T-helper 2 cell (primary cell): ENCODE measurements around the gene NR3C1.

Experiments
- DNase-seq, 5 experiments: peaks; one replicate each; pipeline versions ENCODE4 v3.0.0 to v3.0.0-alpha.2; 2012 to 2022

The NR3C1 gene

DNA sequence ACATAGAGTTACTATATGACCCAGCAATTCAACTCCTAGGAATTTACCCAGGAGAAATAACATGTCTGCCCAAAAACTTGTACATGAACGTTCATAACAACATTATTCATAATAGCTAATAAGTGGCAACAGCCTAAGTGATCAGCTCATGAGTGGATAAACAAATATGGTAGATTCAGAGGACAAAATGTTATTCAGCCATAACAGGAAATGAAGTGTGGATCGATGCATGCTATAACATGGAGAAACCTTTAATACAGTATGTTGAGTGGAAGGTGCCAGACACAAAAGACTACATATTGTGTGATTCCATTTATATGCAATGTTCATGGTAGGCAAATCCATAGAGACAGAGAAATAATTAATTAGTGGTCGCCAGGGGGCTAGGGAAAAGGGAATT lies 22.3 kb upstream of the NR3C1 start:
- DNase-seq, result no peak

DNA sequence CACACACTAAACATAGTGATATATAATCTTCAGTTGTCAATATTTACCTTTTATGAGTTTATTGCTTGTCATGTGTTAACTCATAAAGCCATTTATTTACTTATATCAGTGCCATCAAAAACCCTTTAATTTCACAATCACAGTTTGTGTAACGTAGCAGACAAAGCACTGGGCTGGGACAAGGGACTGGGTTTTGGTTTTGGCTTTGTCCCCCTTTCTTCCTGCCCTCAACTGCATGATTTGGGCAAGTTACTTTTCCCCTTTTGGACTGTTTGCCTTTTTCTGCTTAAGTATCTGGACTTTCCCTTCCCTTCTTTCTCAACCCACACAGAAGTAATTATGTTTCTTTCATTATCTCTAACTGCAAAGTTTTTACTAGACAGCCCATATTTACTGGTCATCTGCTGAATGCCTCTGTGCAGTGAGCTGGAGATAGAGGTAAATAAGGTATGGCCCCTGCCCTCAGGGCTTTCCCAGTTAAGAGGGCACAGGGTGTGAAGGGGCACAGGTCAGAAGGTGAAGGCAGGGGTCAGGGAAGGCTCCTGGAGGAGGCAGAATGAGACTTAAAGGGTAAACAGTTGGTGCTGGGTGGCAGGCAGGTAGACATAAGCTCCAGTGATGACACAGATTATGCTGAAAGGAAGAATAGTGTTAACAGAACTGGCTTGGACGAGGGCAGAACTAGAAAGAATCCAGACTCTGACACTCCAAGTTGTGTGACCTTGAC lies 14.8 kb upstream of the NR3C1 start:
- no peak for DNase-seq

DNA sequence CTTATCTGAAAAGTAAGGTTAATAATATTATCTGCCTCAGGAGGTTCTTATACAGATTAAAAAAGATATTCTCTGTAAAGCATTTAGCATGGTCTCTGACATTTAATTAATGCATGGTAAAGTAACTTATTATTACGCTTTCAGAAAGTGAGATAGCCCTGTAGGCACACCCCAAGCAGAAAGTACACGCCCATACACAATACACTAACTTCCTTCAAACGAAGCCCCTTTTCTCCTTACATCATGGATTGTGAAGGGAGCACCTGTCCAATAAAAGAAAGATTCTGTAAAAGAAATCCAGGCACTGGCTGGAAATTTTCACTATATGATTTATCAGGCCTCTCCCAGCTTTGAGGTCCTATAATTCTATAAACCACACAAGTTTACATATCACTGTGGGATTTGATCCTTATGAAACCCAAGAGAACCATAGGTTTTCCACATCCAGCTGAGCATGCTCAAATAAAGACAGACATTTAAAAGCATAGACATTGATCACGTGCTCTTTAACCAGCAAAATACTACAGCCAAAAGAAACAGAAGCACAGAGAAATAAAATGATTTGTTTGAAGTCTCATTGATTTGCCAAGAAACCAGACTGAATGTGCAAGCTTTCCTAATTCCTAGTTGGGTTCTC lies 14.1 kb upstream of the NR3C1 start:
- DNase-seq, result no peak

DNA sequence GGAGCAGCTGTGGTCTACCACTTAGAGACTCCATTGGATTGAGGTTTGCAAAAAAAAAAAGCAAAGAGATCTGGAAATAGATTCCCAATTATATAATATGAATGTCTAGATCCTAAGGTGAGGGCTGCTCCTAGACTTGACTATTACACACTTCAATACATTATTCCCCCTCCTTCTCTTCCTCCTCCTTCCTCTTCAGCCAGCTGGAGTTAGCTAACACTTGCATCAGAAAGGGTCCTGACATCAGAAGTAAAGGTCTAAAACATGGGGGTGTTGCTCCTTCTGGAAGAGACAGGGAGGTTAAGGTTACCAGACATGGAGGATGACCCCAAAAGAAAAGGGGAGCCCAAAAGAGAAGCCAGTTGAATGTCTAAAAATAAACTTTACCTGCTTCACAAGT lies 12.9 kb upstream of the NR3C1 start:
- DNase-seq, result no peak

DNA sequence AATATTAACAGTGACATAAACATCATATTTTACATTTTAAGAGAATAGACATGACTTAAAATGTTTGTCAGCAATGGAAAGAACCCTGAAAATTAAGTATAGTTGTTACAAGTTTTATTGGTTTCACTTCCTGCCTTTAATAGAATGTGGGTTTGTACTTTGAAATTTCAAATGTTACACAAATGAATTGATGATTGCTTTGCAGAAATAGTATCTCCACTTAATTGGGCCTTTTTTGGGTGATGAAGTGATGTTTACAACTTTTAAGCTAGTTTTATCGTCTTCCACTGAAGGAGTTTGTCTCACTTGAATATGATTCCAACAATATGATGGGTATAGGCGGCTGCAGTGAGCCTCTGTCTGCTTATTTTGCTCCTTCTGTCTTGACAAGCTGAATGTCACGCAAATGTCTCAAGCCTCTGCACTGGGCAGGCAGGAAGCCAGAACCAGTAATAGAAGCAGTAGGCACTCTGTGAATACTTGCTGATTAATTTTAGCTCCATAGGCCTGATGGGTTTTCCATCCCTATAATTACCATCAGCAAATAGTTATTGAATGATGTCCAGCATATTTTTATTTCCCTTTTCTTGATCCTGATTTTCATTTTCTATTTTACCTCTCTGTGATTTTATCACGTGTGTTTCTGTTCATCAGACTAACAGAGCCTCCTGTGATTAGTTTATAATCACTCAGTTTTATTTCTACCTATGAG lies 10.6 kb upstream of the NR3C1 start:
- DNase-seq, result peak in 1 of 5 experiments; percentile 63

DNA sequence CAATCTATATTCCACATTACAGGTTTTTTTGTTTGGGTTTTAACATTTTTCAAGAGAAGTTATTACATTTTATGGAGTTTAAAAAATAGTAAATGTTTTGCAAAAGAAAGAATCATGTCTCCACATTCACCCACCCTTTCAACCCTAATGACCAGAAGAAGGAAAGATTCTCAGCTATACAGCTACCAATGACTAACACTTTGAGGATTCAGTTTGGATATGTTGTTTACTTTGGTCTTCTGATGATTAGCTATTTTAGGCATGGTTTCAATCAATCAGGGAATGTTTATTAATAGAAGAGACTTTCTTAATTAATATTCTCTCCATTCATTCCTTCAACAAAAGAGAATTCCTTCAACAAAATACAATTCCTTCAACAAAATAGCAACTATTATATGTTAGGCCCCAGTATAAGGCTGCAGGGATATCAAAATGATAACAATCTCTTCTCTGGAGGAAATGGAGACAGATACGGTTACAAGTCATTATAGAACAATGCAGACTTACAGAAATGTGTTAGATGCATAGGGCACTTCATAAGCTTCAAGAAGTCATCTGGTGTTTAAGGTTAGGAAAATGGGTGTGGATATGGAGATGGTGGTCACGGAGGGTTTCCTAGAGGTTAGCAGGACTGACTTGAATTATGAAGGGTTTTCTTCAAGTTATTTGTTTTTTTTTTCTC lies 9.3 kb upstream of the NR3C1 start:
- DNase-seq, result peak in 1 of 5 experiments; percentile 49

DNA sequence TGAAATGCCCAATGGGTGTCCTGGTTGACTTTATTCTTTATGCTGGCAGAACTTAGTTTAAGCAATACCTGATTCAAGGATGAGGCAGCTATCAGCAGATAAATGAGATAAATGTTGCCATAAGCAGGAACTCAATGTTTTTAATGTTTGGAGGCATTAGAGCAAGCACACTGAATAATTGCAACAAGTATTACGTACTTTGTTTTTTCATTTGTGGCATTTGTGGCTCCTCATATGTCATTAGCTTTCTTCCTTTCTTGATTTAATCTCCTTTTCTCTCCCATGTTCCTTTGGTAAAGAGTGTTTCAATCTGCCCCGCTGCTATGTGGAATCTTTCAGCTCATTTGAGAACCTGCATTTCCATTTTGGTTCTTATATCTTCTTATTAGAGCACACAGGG lies 6.4 kb upstream of the NR3C1 start:
- DNase-seq, result peak in 3 of 5 experiments; percentile 10 to 79 (median 11)

DNA sequence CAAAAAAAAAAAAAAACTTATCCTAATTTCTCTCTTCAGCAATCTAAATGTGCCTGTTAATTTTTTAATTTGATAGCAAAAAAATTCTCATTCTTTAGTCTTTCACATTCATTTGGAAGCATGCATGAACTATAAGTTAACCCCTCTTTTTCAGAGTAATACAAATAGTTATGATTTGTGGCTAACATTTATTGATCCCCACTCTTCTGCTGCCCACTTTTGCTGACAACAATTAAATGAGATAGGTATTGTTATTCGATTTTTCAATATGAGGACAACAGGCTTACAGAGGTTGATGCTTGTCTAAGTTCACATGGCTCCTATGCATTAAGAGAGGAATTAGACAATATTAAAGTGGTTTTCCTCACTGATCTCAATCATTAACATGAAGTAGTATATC lies 2.9 kb upstream of the NR3C1 start:
- DNase-seq, result no peak

DNA sequence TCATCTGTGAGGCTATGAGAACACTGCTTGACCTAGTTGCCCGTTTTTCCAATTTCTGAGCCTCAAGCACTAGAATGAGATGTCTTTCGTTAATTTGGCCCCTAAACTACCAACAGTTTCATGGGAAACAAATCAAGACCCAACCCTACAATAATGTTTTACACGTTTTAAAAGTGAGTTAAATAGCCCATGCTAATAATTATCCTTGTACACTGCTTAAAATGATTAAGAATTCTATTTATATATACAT lies 2.3 kb upstream of the NR3C1 start:
- no peak for DNase-seq

DNA sequence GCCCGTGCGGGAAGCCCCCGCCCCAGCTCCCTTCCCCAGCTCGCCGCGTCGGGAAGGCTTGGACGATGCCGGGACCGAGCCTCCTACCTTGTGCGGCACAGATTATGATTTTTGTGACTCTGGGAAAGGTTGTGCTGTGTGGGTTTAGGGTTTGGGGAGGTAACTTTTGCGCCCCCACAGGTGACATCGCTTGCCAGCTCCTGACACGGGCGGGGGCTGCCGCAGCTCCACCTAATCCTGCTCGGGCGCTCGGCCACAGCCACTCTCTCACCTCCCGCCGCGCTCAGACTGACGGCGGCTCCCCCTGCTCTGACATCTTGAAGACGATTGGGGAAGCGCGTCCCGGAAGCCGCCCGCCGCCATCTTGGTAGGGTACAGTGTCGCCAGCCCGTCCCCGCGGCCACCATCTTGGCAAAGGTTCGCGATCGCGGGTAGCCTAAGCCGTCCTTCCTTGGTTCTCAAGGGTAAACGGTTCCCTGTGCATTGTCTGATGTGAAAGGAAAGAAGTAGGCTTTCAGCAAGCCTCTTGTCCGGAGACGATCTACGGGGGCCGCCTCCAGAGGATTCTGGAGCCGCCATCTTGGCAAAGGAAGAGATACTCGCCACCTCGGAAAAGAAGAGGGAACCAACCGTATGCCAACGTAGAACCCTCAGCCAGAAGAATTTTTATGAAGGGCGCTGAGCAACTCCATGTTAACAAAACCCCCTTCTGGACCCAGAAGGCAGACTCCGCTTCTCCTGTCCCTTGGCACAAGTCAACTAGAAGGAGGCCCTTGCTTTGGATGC lies 1.8 kb upstream of the NR3C1 start:
- peak; percentile 79 to 92 (median 87) for DNase-seq

DNA sequence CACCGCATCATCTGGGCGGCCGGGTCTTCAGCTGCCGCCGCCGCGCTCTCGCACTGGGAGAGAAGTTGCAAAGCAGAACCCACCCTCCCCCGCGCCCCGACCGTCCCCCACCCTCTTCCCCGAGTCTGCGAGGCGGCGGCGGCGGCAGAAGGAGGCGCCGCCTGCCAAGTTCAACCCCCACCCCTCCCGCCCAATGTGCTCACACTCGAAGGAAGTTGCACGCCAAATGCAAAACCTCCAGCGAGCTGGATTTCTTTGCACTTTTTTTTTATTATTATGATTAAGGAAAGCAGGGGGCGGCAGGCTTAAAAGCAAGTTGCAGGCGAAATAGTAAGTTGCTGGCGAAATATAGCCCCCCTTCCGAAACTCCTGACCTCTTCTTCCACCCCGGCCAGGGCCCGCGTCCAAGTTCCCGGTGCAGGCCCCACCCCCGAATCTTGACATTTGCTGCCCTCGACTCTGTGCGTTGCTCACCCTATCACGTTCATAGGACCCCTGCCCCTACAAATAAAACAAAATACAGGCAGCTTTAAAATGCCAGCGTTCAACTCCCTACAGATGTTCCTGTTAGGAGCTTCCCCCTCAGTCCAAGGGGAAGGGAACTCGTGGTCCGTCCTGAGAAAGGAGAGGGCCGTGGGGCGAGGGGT lies 1.1 kb upstream of the NR3C1 start:
- peak in 4 of 5 experiments; percentile 51 to 93 (median 66) for DNase-seq

DNA sequence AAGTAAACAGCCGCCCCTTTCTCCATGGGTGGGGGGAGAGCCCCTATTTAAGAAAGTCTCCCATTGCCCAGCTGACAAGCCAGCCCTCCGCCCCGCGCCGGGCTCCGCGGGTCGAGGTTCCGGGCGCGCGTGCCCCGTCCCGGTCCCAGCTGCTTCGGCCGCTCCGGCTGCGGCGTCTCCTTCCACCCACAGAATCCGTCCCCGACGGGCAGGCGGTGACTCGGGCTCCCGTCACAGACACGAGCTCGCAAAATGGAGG lies 223 bp downstream of the NR3C1 start:
- no peak for DNase-seq

DNA sequence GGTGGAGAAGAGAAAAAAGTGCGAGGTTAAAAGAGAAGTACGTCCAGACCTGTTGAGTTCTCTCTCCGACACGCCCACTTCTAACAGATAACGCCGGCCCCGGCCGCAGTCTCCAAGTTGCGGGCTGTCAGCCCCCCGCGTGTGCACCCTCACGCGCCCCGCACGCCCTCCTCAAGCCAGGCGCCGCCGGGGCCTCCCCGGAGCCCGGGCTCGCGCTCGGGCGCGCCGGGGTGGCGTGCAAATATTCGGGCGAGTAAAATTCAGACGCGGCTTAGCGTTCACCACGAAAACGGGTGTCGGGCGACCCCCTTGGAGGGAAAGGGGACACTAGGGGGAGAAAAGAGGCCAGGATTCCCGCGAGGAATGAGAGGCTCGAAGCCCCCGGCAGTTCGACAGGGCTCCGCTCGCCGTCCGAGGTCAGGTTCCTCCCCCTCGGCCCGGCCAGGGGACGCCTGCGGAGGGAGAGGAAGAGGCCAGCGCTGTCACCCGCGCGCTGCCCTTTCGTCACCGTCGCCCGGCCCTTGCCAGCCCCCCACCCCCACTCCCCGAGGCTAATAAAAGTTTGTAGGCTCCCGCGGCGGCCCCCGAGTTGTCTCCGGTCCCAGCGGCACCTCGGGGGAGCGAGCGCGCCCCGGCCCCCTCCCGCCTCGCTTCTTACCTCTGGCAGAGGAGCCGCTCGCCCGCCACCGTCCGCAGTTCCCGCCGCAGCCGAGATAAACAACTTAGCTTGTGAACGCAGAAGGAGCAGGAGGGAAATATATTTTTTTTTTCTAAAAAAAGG lies 743 bp downstream of the NR3C1 start:
- peak; percentile 17 to 72 (median 32) for DNase-seq

DNA sequence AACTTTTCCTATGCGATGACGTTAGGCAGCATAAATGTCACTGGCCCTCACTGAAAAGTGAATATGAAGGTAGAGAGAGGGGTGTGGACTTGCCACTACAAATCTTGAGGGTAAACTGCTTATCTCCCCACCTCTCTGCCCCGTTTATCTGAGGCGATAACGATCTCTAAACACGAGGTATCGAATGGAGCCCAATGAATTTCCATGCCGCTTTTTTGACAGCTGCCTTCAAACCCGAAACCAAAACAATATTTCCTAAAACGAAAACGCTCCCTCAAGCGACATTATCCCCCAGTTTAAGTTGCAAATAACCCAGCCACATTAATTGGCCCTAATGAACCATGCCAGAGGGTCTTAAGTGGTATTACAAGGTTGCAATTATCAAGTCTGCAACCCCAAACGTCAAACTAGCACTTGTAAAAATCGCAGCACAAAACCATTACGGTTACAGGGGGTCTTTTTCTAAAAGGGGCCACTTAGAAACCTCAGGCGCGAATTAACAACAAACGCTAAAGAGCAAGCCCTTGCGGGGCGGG lies 1.4 kb downstream of the NR3C1 start:
- DNase-seq, result peak in 3 of 5 experiments; percentile 20 to 74 (median 20)

DNA sequence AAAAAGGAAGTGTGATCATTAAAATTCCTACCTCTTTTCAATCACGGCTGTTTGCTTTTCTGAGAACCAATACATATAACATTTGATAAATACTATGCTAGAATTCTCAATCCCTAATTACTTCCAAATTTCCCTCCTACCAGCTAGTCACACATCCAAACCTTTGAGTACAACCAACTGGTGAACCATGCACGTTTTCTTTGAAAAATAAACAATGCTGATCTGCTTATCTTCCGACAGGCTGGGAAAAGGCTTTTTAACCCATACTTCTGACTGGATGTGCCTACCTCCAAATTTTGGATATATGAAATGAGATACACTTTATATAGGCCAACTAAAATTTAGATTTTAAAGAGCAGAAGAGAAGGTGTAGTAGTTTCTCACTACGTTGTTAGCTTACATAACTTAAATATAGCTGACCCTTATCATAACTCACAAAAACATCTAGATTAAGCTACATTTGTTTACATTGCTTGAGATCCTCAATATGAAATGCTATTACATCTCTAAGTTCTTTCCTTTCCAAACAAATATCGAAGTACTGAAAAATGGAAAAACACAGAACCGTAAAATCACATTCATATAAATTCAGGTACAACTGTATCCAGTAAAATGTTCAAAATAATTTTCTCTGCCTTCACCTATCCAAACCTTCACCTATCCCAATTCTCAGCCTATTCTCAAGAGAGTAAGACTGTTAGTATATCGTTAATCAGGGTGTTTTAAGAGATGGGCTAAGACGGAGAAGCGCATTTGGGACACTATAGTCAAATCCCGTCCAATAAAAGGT lies 2.1 kb downstream of the NR3C1 start:
- DNase-seq, result no peak

DNA sequence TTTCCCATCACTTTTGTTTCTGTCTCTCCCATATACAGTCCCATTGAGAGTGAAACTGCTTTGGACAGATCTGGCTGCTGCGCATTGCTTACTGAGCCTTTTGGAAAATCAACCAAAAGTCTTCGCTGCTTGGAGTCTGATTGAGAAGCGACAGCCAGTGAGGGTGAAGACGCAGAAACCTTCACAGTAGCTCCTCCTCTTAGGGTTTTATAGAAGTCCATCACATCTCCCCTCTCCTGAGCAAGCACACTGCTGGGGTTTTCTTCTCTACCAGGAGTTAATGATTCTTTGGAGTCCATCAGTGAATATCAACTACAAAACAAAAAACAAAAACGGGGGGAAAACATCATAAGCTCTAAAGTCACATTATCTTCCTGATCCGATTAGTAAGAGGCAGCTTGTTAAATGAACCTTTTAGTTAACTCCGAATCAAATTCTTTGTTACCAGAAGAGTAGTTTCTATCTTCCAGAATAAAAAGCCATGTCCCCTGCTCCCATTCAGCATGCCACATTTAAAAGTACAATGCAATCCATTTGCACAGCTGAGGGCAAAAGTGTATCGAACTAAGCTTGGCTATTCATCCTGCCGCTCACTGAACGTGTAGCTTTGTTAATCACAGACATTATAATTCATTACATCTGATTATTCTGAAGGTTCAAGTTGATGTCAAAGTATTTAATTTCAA lies 2.8 kb downstream of the NR3C1 start:
- no peak for DNase-seq

DNA sequence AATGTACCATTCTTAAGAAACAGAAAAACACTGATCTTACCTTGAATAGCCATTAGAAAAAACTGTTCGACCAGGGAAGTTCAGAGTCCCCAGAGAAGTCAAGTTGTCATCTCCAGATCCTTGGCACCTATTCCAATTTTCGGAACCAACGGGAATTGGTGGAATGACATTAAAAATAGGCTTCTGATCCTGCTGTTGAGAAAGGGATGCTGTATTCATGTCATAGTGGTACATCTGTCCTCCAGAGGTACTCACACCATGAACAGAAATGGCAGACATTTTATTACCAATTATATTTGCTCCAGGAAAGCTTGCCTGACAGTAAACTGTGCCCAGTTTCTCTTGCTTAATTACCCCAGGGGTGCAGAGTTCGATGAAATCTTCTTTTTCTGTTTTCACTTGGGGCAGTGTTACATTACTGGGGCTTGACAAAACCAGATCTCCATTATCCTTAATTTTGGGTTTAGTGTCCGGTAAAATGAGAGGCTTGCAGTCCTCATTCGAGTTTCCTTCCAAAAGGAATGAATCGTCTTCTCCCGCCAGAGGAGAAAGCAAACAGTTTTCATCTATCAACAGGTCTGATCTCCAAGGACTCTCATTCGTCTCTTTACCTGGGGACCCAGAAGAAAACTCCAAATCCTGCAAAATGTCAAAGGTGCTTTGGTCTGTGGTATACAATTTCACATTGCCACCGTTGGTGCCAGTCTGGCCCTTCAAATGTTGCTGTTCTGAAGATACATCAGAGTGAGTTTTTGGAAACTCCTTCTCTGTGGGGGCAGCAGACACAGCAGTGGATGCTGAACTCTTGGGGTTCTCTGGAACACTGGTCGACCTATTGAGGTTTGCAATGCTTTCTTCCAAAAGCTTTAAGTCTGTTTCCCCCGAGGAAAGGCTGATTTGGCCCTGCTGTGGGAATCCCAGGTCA lies 3.6 kb downstream of the NR3C1 start:
- DNase-seq, result no peak

DNA sequence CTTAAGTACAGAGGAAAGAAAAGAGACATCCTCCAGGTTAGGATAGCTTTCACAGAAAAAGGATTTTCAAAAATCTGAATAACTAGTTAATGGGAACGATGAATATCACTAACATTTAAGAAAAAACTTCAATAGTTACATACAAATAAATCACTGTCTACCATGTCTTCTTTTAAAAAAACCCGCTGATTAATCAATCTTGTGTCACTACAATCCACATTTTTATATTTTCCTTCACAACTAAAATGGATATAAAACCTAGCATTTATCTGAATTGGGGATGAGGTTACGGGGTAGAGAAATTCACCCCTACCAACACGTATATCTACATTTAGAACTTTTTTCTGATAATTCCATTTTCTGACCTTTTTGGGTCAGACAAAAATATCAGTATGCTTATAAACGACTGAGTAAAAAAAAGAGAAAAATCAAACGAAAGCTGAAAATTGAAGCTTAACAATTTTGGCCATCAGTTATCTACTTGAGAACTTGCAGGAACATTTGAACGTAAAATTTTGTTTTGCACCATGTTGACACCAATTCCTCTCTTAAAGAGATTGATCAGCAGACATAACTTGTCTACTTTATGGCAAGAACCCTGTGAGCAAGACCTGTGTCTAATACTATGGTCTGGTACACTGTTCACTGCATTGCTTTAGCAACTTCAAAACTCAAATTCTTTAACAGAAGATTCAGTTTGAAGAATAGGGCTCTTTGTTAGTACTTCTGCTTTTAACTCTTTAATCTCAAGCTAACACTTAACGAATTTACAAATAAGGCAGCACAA lies 4.8 kb downstream of the NR3C1 start:
- DNase-seq, result no peak
